ENCODE measurements around the gene WNT9A.

Gene WNT9A

DNA sequence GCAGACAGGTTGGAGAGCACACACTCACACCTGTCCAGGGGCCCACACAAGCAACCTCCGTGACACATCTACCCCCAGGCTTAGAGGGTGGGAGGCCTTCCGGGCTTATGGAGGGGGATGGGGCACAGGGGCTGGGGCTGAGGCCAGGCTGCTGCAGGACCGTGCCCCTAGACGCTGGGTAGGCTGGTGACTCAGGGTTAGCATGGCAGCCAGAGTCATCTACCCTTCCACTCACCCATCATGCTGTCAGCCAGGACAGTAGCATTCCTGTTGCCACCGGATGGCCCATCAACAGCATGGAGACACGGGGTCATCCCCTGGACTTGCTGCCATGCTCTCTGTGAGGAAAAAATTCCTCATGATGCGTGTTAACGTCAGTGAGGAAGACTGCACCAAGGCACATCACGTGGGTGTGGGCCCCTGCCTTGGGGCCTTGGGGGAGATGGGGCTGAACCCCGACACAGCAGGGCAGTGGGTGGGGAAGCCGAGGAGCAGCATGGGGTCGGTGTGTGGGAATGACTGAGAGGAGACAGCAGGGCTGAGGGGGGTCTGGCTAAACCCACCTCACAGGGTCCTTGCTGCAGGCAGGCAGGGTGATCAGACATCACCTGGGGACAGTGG lies 52.8 kb downstream of the WNT9A start:
- TF ChIP-seq GATA3 (IDR thresholded peaks at IDR 0.05; ENCODE audit: low read depth, low read length) (no peak), GATA2 (IDR thresholded peaks at IDR 0.05; ENCODE audit: low read depth, low read length) (no peak)

GRCh38 chr1:227893949-227894721 lies 53.6 kb downstream of the WNT9A start:
- no peak for TF ChIP-seq GATA3 (IDR thresholded peaks at IDR 0.05; ENCODE audit: low read depth, low read length)
- TF ChIP-seq GATA2 (IDR thresholded peaks at IDR 0.05; ENCODE audit: low read depth, low read length) = no peak

DNA sequence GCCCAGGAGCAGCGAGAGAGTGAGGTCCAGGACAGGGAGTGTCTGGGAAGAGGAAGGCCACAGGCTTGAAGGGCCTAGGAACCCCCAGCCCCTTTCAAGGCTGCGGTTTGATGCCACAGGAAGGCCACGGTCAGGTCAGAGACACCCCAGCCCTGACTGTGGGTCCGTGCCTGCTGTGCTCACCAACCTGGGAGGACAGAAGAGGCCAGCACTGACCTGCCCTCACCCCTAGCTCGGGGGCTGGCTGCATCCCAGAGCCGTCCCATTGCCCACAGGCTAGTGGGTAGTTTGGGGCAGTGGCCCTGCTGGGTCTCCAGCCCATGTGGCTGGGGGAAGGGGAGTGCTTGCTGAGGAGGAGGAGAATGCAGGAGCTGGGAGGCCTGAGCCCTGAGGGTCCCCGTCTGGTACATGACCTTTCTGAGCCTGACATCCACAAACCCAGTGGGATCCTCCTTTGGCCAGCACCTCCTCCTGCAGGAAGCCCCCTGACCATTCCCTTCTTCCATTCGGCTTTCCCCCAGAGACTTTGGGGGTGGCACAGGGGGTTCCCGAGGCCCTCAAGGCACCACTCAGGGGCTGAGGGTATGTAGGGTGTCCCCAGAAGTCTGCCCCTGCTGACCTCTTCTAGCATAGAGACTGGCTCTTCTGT lies 54.3 kb downstream of the WNT9A start:
- TF ChIP-seq GATA3 (IDR thresholded peaks at IDR 0.05; ENCODE audit: low read depth, low read length) (no peak), GATA2 (IDR thresholded peaks at IDR 0.05; ENCODE audit: low read depth, low read length) (no peak)

GRCh38 chr1:227892489-227893299 lies 55.0 kb downstream of the WNT9A start:
- TF ChIP-seq GATA3 (IDR thresholded peaks at IDR 0.05; ENCODE audit: low read depth, low read length) (no peak), GATA2 (IDR thresholded peaks at IDR 0.05; ENCODE audit: low read depth, low read length) (no peak)

DNA sequence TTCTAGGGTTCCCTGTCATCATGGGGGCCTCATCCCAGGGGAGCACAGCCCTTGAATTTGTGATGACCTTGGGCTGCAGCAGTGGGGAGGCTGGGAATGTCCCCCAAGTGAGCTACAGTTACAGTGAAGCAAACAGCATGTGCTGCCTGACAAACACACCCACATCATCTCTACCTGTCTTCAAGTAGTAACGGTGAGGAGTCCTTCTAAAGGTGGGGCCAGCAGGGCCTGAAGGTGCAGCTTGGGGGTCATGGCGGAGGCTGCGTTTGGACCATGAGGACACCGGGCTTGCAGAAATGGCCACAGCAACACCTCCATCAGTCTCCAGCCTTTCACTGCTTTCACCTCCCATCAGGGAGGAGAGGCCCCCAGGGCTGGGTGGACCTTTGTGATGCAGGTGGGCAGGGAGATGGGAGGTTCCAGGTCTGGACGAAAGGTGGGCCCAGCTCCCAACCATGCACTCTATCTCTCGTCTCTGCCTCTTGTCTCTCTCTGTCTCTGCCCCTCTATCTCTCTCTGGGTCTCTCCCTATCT lies 55.7 kb downstream of the WNT9A start:
- TF ChIP-seq GATA2 (IDR thresholded peaks at IDR 0.05; ENCODE audit: low read depth, low read length) (no peak), GATA3 (IDR thresholded peaks at IDR 0.05; ENCODE audit: low read depth, low read length) (no peak)

- TF ChIP-seq GATA3 (IDR thresholded peaks at IDR 0.05; ENCODE audit: low read depth, low read length) (no peak), GATA2 (IDR thresholded peaks at IDR 0.05; ENCODE audit: low read depth, low read length) (no peak)
These were observed 56.3 kb downstream of the WNT9A start for GRCh38 chr1:227891223-227891954.

- TF ChIP-seq GATA3 (IDR thresholded peaks at IDR 0.05; ENCODE audit: low read depth, low read length) = no peak
- TF ChIP-seq GATA2 (IDR thresholded peaks at IDR 0.05; ENCODE audit: low read depth, low read length) = no peak
These were observed 57.1 kb downstream of the WNT9A start for GRCh38 chr1:227890451-227891222.

DNA sequence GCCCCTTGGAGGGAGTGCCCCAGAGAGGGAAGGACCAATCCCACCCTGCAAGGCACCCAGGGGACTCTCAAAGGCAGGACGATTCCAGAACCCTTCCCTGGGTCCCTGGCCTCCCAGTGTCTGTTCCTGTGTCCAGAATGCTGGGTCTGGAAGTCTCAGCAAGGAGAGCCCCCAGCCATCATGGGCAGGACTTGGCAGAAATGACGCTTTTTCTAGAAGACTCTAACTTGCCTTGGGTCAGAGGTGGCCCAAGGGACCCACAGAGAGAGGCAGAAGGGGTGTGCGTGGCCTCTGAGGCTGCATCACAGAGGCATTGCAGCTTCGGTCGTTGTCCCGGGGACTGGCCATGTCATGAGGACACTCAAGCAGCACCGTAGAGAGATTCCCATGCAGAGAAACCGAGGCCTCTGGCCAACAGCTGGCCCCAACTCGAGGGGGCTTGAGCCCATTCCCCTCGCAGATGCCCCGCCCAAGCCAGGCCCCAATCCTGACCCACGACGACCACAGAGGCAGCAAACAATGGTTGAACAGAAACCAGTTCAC lies 57.8 kb downstream of the WNT9A start:
- TF ChIP-seq GATA3 (IDR thresholded peaks at IDR 0.05; ENCODE audit: low read depth, low read length) (no peak), GATA2 (IDR thresholded peaks at IDR 0.05; ENCODE audit: low read depth, low read length) (no peak)

DNA sequence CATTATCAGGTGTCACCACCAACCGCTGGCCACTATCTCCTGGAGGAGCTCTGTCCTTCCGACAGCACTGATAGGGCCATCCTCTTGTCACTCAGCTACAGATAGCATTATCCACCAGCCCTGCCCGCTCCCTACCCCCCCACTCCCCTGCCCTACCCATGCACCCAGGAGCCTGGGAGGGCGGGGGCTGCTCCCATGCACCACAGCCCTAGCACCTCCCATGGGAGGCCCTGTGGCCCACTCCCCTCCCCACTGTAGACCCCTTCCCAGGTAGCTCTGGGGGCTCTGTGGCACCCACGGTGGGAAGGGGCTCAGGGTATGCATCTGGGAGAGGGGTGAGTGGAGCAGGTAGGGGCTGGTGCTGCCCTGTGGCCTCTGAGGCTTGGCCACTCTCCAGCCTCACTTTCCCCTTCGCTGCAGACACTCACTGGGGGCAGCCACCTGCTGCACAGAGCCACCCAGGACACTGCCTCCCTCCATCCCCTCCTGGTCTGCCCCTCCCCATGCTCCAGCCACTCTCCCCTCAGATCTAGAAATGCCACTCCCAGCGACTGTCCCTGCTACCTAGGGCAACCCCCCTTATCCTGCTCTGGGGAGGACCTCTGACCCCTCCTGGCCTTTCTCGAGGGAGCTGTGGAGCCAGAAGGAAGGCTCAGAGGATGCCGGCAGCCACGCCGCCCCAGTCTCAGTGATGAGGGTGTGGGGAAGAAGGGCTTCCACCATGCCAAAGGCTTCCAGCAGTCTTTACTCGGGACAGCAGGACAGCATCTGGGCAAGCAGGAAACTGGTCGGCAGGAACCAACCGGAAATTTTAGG lies 58.5 kb downstream of the WNT9A start:
- no peak for TF ChIP-seq GATA2 (IDR thresholded peaks at IDR 0.05; ENCODE audit: low read depth, low read length)
- no peak for TF ChIP-seq GATA3 (IDR thresholded peaks at IDR 0.05; ENCODE audit: low read depth, low read length)

DNA sequence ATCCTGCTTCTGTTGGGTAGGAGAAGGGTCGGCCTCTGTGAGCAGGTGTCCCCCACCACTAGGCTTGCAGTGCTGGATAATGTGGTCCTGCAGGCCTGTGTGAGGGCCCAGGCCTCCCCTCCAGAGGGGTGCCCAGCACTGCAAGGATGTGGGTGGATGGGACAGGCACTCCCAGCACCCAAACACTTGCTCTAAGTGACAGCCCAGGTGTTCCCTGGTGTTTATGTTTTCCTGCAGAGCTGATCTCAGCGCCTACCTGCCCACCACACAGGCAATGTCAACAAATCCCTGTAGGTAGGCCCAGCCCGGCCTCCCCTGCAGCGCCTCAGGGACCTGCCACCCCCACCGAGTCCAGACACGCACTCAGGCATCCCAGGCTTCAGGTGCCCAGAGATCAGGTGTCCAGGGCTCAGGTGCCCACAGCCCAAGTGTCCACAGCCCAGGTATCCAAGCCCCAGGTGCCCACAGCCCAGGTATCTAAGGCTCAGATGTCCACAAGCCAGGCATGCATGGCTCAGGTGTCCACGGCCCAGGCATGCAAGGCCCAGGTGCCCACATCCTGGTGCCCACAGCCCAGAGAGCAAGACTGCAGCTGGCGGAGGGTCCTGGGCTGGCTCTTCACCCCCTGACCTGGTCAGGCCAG lies 59.2 kb downstream of the WNT9A start:
- TF ChIP-seq GATA3 (IDR thresholded peaks at IDR 0.05; ENCODE audit: low read depth, low read length) (no peak), GATA2 (IDR thresholded peaks at IDR 0.05; ENCODE audit: low read depth, low read length) (no peak)

Measured in SH-SY5Y (cell line).